CD8-positive, alpha-beta memory T cell (primary cell): ENCODE data around the gene CETP. TPM values are rescaled to one million over a fixed set of nuclear protein-coding genes. Genes with fewer than 3 reads are reported as not detected.

Experiments
- CTCF ChIA-PET: fragments of 350-600 bp; sonication (Branson Sonifier 250); formaldehyde crosslinking; loops from one replicate; lab custom pipeline; 2021; ENCODE audit warnings: antibody characterized with exemption; lab: Charles Lee
- POLR2A ChIA-PET: fragments of 350-600 bp; sonication (Branson Sonifier 250); formaldehyde crosslinking; loops from one replicate; lab custom pipeline; 2021; ENCODE audit warnings: antibody characterized with exemption; lab: Charles Lee
- DNase-seq, 5 donors: peaks; one replicate each; pipeline versions ENCODE4 v3.0.0 to v3.0.0-alpha.2; 2020 to 2022; ENCODE audit warnings: mixed read lengths in 1 of 5
- H3K27ac ChIP-seq: one replicate; pipeline ENCODE4 v1.7.0; 2013; ENCODE audit warnings: low read depth, mild to moderate bottlenecking, low read length, moderate library complexity
- H3K27me3 ChIP-seq: 2 replicates; pipeline ENCODE4 v1.7.0; 2013; ENCODE audit warnings: low read length, mild to moderate bottlenecking; ENCODE audit not compliant: insufficient read depth, poor library complexity, severe bottlenecking
- H3K36me3 ChIP-seq: 2 replicates; pipeline ENCODE4 v1.7.0; 2013; ENCODE audit warnings: mild to moderate bottlenecking, low read length, moderate library complexity; ENCODE audit not compliant: insufficient read depth
- H3K4me1 ChIP-seq: 2 replicates; pipeline ENCODE4 v1.7.0; 2013; ENCODE audit warnings: mild to moderate bottlenecking, low read length, moderate library complexity; ENCODE audit not compliant: insufficient read depth
- H3K4me3 ChIP-seq: 2 replicates; pipeline ENCODE4 v1.7.0; 2013; ENCODE audit warnings: mild to moderate bottlenecking, low read length
- H3K9me3 ChIP-seq: 2 replicates; pipeline ENCODE4 v1.7.0; 2013; ENCODE audit warnings: mild to moderate bottlenecking, low read length
- H3K27ac Mint-ChIP-seq, 8 donors: one replicate each; pipeline ENCODE4 v1.8.0; 2020 to 2021; ENCODE audit warnings: mixed read lengths in 8 of 8, mild to moderate bottlenecking in 6 of 8, inconsistent platforms in 3 of 8, moderate library complexity in 3 of 8
- H3K27me3 Mint-ChIP-seq, 2 donors: one replicate each; pipeline ENCODE4 v1.8.0; 2020 to 2021; ENCODE audit warnings: mixed read lengths in 2 of 2, mild to moderate bottlenecking in 1 of 2, moderate library complexity in 1 of 2
- H3K36me3 Mint-ChIP-seq, 3 donors: one replicate each; pipeline ENCODE4 v1.8.0; 2020 to 2021; ENCODE audit warnings: mixed read lengths in 3 of 3, inconsistent platforms in 1 of 3, mild to moderate bottlenecking in 1 of 3
- H3K4me1 Mint-ChIP-seq, 3 donors: one replicate each; pipeline ENCODE4 v1.8.0; 2020 to 2021; ENCODE audit warnings: mixed read lengths in 3 of 3, inconsistent platforms in 1 of 3, mild to moderate bottlenecking in 1 of 3
- H3K4me3 Mint-ChIP-seq, 7 donors: one replicate each; pipeline ENCODE4 v1.8.0; 2020 to 2021; ENCODE audit warnings: mixed read lengths in 7 of 7, mild to moderate bottlenecking in 6 of 7, moderate library complexity in 4 of 7, inconsistent platforms in 2 of 7
- H3K9me3 Mint-ChIP-seq, 5 donors: one replicate each; pipeline ENCODE4 v1.8.0; 2020 to 2022; ENCODE audit warnings: mixed read lengths in 5 of 5, mild to moderate bottlenecking in 3 of 5, moderate library complexity in 2 of 5, inconsistent platforms in 1 of 5
- polyA plus RNA-seq: library from polyadenylated mRNA; unstranded; fragments of 300-500 nt; fragmentation: Illumina TruSeq; gene quantifications from one replicate; pipeline ENCODE4 v1.2.3, GENCODE V29; 2021
- total RNA-seq, 2 experiments: library from RNA; stranded (reverse); gene quantifications; one replicate each; pipeline ENCODE4 v1.2.3, GENCODE V29; 2021

Gene CETP
- total and polyA plus RNA-seq, 3 experiments from 2014 or later: not detected

- ChIA-PET POLR2A (interaction anchor here (0.9 to 2.4 kb wide), 7 partner anchors 9 to 32 kb away, joined by 3 to 11 read pairs (median 6); partner anchors contain the start of gene NLRC5), CTCF (interaction anchor here (0.7 to 4.5 kb wide), 11 partner anchors 10 to 46 kb away, joined by 3 to 32 read pairs (median 5); partner anchors contain the start of gene NLRC5)
- Mint-ChIP-seq H3K4me1 (peaks cover 78 to 93% (median 90%) of the 10 kb centered on the region in 3 donors), H3K4me3 (peak overlapping the region; percentile 56 to 91 (median 79)), H3K9me3 (no peaks in the 10 kb centered on the region), H3K27ac (peak overlapping the region; percentile 83 to 92 (median 90)), H3K36me3 (peaks cover 8 to 43% (median 17%) of the 10 kb centered on the region in 3 donors), H3K27me3 (no peaks in the 10 kb centered on the region)
- no peaks in the 10 kb centered on the region for H3K27me3 ChIP-seq
- H3K36me3 ChIP-seq: peaks cover 4% of the 10 kb centered on the region
- no peaks in the 10 kb centered on the region for H3K9me3 ChIP-seq
- peak overlapping the region; percentile 41 for H3K4me3 ChIP-seq
- H3K4me1 ChIP-seq: peaks cover 95% of the 10 kb centered on the region
- H3K27ac ChIP-seq: no peak overlapping the region
- DNase-seq: no peak
Observed at GRCh38 chr16:57009643-57010170, 48.0 kb downstream of the CETP start.

GRCh38 chr16:57012353-57012752 is 50.6 kb downstream of the CETP start:
- H3K27ac ChIP-seq: no peak overlapping the region
- peak overlapping the region; percentile 35 to 93 (median 87) for H3K27ac Mint-ChIP-seq
- peaks cover 8% of the 10 kb centered on the region for H3K36me3 ChIP-seq

GRCh38 chr16:57013229-57013628 is 51.5 kb downstream of the CETP start:
- ChIA-PET POLR2A (interaction anchor here (1.2 to 1.6 kb wide), 2 partner anchors 21 to 24 kb away, joined by 4 read pairs; partner anchors contain the start of gene NLRC5), CTCF (interaction anchor here (0.9 to 1.9 kb wide), 4 partner anchors 10 to 49 kb away, joined by 3 to 6 read pairs (median 4); no protein-coding TSS in a partner anchor)
- Mint-ChIP-seq H3K4me3 (peak overlapping the region; percentile 51 to 87 (median 67)), H3K27ac (peak overlapping the region; percentile 48 to 97 (median 91)), H3K4me1 (peaks cover 76 to 92% (median 86%) of the 10 kb centered on the region in 3 donors), H3K9me3 (no peaks in the 10 kb centered on the region), H3K27me3 (no peaks in the 10 kb centered on the region), H3K36me3 (peaks cover 16 to 45% (median 19%) of the 10 kb centered on the region in 3 donors)
- DNase-seq: no peak
- Histone ChIP-seq H3K4me1 (peaks cover 92% of the 10 kb centered on the region), H3K27ac (no peak overlapping the region), H3K36me3 (peaks cover 16% of the 10 kb centered on the region), H3K4me3 (peak overlapping the region; percentile 11), H3K9me3 (no peaks in the 10 kb centered on the region), H3K27me3 (no peaks in the 10 kb centered on the region)

More at GRCh38 chr16:57012353-57012752, 50.6 kb downstream of the CETP start:
- Histone ChIP-seq H3K27me3 (no peaks in the 10 kb centered on the region), H3K9me3 (no peaks in the 10 kb centered on the region), H3K4me3 (no peak overlapping the region), H3K4me1 (peaks cover 93% of the 10 kb centered on the region)
- H3K4me3 Mint-ChIP-seq: peak overlapping the region; percentile 51 to 87 (median 59)
- ChIA-PET CTCF (interaction anchor here (0.9 to 2.4 kb wide), 4 partner anchors 17 to 47 kb away, joined by 3 to 9 read pairs (median 5); no protein-coding TSS in a partner anchor), POLR2A (interaction anchor here (1.4 to 1.6 kb wide), 3 partner anchors 13 to 23 kb away, joined by 3 to 6 read pairs (median 4); partner anchors contain the start of gene NLRC5)
- peaks cover 75 to 90% (median 86%) of the 10 kb centered on the region in 3 donors for H3K4me1 Mint-ChIP-seq
- no peaks in the 10 kb centered on the region for H3K27me3 Mint-ChIP-seq
- H3K36me3 Mint-ChIP-seq: peaks cover 12 to 39% (median 13%) of the 10 kb centered on the region in 3 donors
- H3K9me3 Mint-ChIP-seq: no peaks in the 10 kb centered on the region
- no peak for DNase-seq

GRCh38 chr16:57013902-57014301 is 52.2 kb downstream of the CETP start:
- peaks cover 92% of the 10 kb centered on the region for H3K4me1 ChIP-seq
- no peaks in the 10 kb centered on the region for H3K9me3 Mint-ChIP-seq
- no peaks in the 10 kb centered on the region for H3K27me3 Mint-ChIP-seq
- H3K4me3 ChIP-seq: peak overlapping the region; percentile 11
- H3K27ac Mint-ChIP-seq: peak overlapping the region; percentile 82 to 99 (median 94)
- H3K9me3 ChIP-seq: no peaks in the 10 kb centered on the region
- no peaks in the 10 kb centered on the region for H3K27me3 ChIP-seq
- peaks cover 75 to 91% (median 90%) of the 10 kb centered on the region in 3 donors for H3K4me1 Mint-ChIP-seq
- peak overlapping the region; percentile 51 to 87 (median 67) for H3K4me3 Mint-ChIP-seq
- no peak overlapping the region for H3K27ac ChIP-seq
- ChIA-PET POLR2A (interaction anchor here (1.0 to 1.4 kb wide), 3 partner anchors 16 to 28 kb away, joined by 3 to 4 read pairs (median 4); partner anchors contain the start of gene NLRC5), CTCF (interaction anchor here (1.2 kb wide), 1 partner anchor 10 kb away, joined by 3 read pairs; no protein-coding TSS in a partner anchor)
- H3K36me3 ChIP-seq: peaks cover 23% of the 10 kb centered on the region
- no peak for DNase-seq
- peaks cover 19 to 50% (median 23%) of the 10 kb centered on the region in 3 donors for H3K36me3 Mint-ChIP-seq

GRCh38 chr16:57016301-57016700 is 54.6 kb downstream of the CETP start:
- H3K27ac ChIP-seq: no peak overlapping the region
- peak in 1 of 5 donors; percentile 45 for DNase-seq
- H3K27me3 ChIP-seq: no peaks in the 10 kb centered on the region
- peaks cover 0 to 1% of the 10 kb centered on the region in 2 donors for H3K27me3 Mint-ChIP-seq
- ChIA-PET CTCF (interaction anchor here (1.0 kb wide), 1 partner anchor 27 kb away, joined by 3 read pairs; the partner anchor contains the start of gene NLRC5), POLR2A (interaction anchor here (0.7 to 1.3 kb wide), 4 partner anchors 11 to 18 kb away, joined by 3 to 11 read pairs (median 5); no protein-coding TSS in a partner anchor)
- peaks cover 76 to 94% (median 89%) of the 10 kb centered on the region in 3 donors for H3K4me1 Mint-ChIP-seq
- peak overlapping the region; percentile 70 to 96 (median 83) for H3K27ac Mint-ChIP-seq
- no peak overlapping the region for H3K4me3 ChIP-seq
- H3K36me3 Mint-ChIP-seq: peaks cover 23 to 62% (median 32%) of the 10 kb centered on the region in 3 donors
- H3K4me1 ChIP-seq: peaks cover 83% of the 10 kb centered on the region
- no peaks in the 10 kb centered on the region for H3K9me3 ChIP-seq
- peaks cover 41% of the 10 kb centered on the region for H3K36me3 ChIP-seq
- H3K4me3 Mint-ChIP-seq: peak overlapping the region in 6 of 7 donors; percentile 6 to 66 (median 46)
- no peaks in the 10 kb centered on the region for H3K9me3 Mint-ChIP-seq

GRCh38 chr16:57016831-57017230 is 55.1 kb downstream of the CETP start:
- H3K36me3 Mint-ChIP-seq: peaks cover 28 to 68% (median 32%) of the 10 kb centered on the region in 3 donors
- H3K27ac Mint-ChIP-seq: peak overlapping the region; percentile 77 to 96 (median 84)
- no peaks in the 10 kb centered on the region for H3K27me3 ChIP-seq
- peaks cover 83% of the 10 kb centered on the region for H3K4me1 ChIP-seq
- ChIA-PET POLR2A (interaction anchor here (1.2 to 1.3 kb wide), 2 partner anchors 13 to 19 kb away, joined by 3 to 11 read pairs; no protein-coding TSS in a partner anchor), CTCF (no interaction called here)
- H3K27ac ChIP-seq: no peak overlapping the region
- H3K4me1 Mint-ChIP-seq: peaks cover 76 to 94% (median 89%) of the 10 kb centered on the region in 3 donors
- H3K9me3 Mint-ChIP-seq: no peaks in the 10 kb centered on the region
- no peaks in the 10 kb centered on the region for H3K9me3 ChIP-seq
- H3K27me3 Mint-ChIP-seq: peaks cover 0 to 1% of the 10 kb centered on the region in 2 donors
- peak overlapping the region in 3 of 7 donors; percentile 20 to 43 (median 26) for H3K4me3 Mint-ChIP-seq
- no peak for DNase-seq
- H3K36me3 ChIP-seq: peaks cover 46% of the 10 kb centered on the region
- H3K4me3 ChIP-seq: no peak overlapping the region

- no peak overlapping the region for H3K27ac ChIP-seq
- peaks cover 76 to 94% (median 89%) of the 10 kb centered on the region in 3 donors for H3K4me1 Mint-ChIP-seq
- no peak for DNase-seq
- no peaks in the 10 kb centered on the region for H3K9me3 ChIP-seq
- H3K27me3 Mint-ChIP-seq: peaks cover 0 to 1% of the 10 kb centered on the region in 2 donors
- ChIA-PET CTCF (interaction anchor here (0.9 kb wide), 1 partner anchor 19 kb away, joined by 3 read pairs; no protein-coding TSS in a partner anchor), POLR2A (interaction anchor here (1.2 to 1.3 kb wide), 2 partner anchors 13 to 19 kb away, joined by 3 to 11 read pairs; no protein-coding TSS in a partner anchor)
- H3K27ac Mint-ChIP-seq: peak overlapping the region in 7 of 8 donors; percentile 20 to 96 (median 78)
- H3K4me3 ChIP-seq: no peak overlapping the region
- H3K9me3 Mint-ChIP-seq: no peaks in the 10 kb centered on the region
- peak overlapping the region in 3 of 7 donors; percentile 16 to 26 (median 20) for H3K4me3 Mint-ChIP-seq
- H3K27me3 ChIP-seq: no peaks in the 10 kb centered on the region
- peaks cover 83% of the 10 kb centered on the region for H3K4me1 ChIP-seq
- peaks cover 50% of the 10 kb centered on the region for H3K36me3 ChIP-seq
- peaks cover 32 to 68% (median 32%) of the 10 kb centered on the region in 3 donors for H3K36me3 Mint-ChIP-seq
Observed at GRCh38 chr16:57017251-57017650, 55.5 kb downstream of the CETP start.
